Vagina (tissue), 2 donors: ENCODE measurements around the gene GPRIN1.

Experiments used
- POLR2A ChIP-seq, 2 donors: fragments of 450-650 bp; IDR thresholded peaks; one replicate each; pipeline ENCODE4 v1.6.1; 2017; ENCODE audit warnings: antibody characterized with exemption in 2 of 2, mild to moderate bottlenecking in 2 of 2, moderate library complexity in 2 of 2
- TF ChIP-seq, protein P1 (sequence below), 3 experiments: fragments of 450-650 bp in 2 of 3; fragments of 200-600 bp in 1 of 3; sonication (generic) in 1 of 3; IDR thresholded peaks; one replicate each; pipeline ENCODE4 v1.5.1; 2017 to 2019; ENCODE audit warnings: antibody characterized with exemption in 3 of 3, mild to moderate bottlenecking in 2 of 3, moderate library complexity in 2 of 3

DNA sequence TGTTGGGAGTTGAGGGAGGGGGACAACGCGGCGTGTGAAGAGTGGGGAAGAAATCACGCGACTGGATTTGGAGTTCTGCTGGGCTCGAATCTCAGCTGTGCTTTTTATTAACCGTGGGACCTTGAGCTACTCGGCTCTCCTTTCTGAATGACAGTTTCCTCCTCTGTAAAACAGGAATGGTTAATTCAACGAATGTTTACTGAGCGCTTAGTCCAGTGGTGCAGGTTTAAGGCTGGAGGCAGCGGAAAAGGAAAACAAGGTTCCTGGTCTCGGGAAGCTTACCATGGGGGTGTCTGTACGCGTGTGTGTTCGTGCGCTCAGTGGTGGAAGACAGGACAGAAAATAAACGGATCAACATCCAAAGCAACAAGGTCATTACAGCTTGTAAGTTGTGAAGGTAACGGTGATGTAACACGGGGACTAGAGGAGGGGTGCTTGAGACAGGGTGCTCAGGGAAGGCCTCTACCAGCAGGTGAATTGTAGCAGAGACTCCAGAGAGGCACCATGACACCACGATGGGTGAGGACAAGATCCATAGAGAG, 20.8 kb upstream of the GPRIN1 start:
- TF ChIP-seq, protein P1, sequence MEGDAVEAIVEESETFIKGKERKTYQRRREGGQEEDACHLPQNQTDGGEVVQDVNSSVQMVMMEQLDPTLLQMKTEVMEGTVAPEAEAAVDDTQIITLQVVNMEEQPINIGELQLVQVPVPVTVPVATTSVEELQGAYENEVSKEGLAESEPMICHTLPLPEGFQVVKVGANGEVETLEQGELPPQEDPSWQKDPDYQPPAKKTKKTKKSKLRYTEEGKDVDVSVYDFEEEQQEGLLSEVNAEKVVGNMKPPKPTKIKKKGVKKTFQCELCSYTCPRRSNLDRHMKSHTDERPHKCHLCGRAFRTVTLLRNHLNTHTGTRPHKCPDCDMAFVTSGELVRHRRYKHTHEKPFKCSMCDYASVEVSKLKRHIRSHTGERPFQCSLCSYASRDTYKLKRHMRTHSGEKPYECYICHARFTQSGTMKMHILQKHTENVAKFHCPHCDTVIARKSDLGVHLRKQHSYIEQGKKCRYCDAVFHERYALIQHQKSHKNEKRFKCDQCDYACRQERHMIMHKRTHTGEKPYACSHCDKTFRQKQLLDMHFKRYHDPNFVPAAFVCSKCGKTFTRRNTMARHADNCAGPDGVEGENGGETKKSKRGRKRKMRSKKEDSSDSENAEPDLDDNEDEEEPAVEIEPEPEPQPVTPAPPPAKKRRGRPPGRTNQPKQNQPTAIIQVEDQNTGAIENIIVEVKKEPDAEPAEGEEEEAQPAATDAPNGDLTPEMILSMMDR (IDR thresholded peaks at IDR 0.05) = no peak
- no peak for TF ChIP-seq POLR2A (IDR thresholded peaks at IDR 0.05)
